MM.1S (cell line): Measurements from ENCODE around the gene BRF1.

Experiments used
- DNase-seq: peaks from one replicate; pipeline ENCODE4 v3.0.0-alpha.2; 2015
- H2AFZ ChIP-seq: fragments of 300-600 bp; sonication (generic); 2 replicates; pipeline ENCODE4 v1.6.0; 2016; ENCODE audit warnings: antibody characterized with exemption, low read length
- H3F3A ChIP-seq: fragments of 300-600 bp; sonication (generic); 2 replicates; pipeline ENCODE4 v1.6.1; 2016; ENCODE audit warnings: mild to moderate bottlenecking, antibody characterized with exemption, low read length, moderate library complexity, mixed read lengths; ENCODE audit not compliant: insufficient read depth
- H3K27ac ChIP-seq: fragments of 300-600 bp; sonication (generic); 2 replicates; pipeline ENCODE4 v1.5.1; 2016; ENCODE audit warnings: mild to moderate bottlenecking, low read length
- H3K27me3 ChIP-seq: fragments of 300-600 bp; sonication (generic); replicated peaks from 2 replicates; pipeline ENCODE4 v1.6.0; 2016; ENCODE audit warnings: low read length; ENCODE audit not compliant: insufficient read depth
- H3K36me3 ChIP-seq: fragments of 300-600 bp; sonication (generic); replicated peaks from 2 replicates; pipeline ENCODE4 v1.6.1; 2016; ENCODE audit warnings: mild to moderate bottlenecking, low read length, mixed read lengths; ENCODE audit not compliant: insufficient read depth
- H3K4me1 ChIP-seq: fragments of 300-600 bp; sonication (generic); 2 replicates; pipeline ENCODE4 v1.6.1; 2016; ENCODE audit warnings: low read length, mixed read lengths
- H3K4me2 ChIP-seq: fragments of 300-600 bp; sonication (generic); 2 replicates; pipeline ENCODE4 v1.6.0; 2016; ENCODE audit warnings: low read depth, low read length
- H3K4me3 ChIP-seq: fragments of 300-600 bp; sonication (generic); 2 replicates; pipeline ENCODE4 v1.5.1; 2016; ENCODE audit warnings: low read length, mixed read lengths
- H3K79me2 ChIP-seq: fragments of 300-600 bp; sonication (generic); 2 replicates; pipeline ENCODE4 v1.6.1; 2016; ENCODE audit warnings: mixed run types, low read length, mixed read lengths
- H3K9ac ChIP-seq: fragments of 300-600 bp; sonication (generic); 2 replicates; pipeline ENCODE4 v1.6.1; 2016; ENCODE audit warnings: low read length, mixed read lengths
- H3K9me2 ChIP-seq: fragments of 300-600 bp; sonication (generic); replicated peaks from 2 replicates; pipeline ENCODE4 v1.6.1; 2016; ENCODE audit warnings: mild to moderate bottlenecking, low read length, mixed read lengths; ENCODE audit not compliant: insufficient read depth
- H3K9me3 ChIP-seq: fragments of 300-600 bp; sonication (generic); replicated peaks from 2 replicates; pipeline ENCODE4 v1.6.1; 2016; ENCODE audit warnings: mild to moderate bottlenecking, low read length, mixed read lengths; ENCODE audit not compliant: insufficient read depth
- H4K20me1 ChIP-seq: fragments of 300-600 bp; sonication (generic); 2 replicates; pipeline ENCODE4 v1.6.1; 2016; ENCODE audit warnings: mild to moderate bottlenecking, low read length, moderate library complexity, mixed read lengths; ENCODE audit not compliant: insufficient read depth
- CTCF ChIP-seq: fragments of 300-600 bp; sonication (generic); IDR thresholded peaks from 2 replicates; pipeline ENCODE4 v1.5.1; 2016; ENCODE audit warnings: antibody characterized with exemption, low read length, mixed read lengths
- EZH2 ChIP-seq: fragments of 300-600 bp; sonication (generic); optimal IDR thresholded peaks from 2 replicates; pipeline ENCODE3; 2017; ENCODE audit warnings: low read depth, mild to moderate bottlenecking, antibody characterized with exemption, low read length, mixed read lengths
- EZH2phosphoT487 ChIP-seq: fragments of 300-600 bp; sonication (generic); IDR thresholded peaks from 2 replicates; pipeline ENCODE4 v1.6.1; 2018; ENCODE audit warnings: antibody characterized with exemption, low read length

The BRF1 gene

DNA sequence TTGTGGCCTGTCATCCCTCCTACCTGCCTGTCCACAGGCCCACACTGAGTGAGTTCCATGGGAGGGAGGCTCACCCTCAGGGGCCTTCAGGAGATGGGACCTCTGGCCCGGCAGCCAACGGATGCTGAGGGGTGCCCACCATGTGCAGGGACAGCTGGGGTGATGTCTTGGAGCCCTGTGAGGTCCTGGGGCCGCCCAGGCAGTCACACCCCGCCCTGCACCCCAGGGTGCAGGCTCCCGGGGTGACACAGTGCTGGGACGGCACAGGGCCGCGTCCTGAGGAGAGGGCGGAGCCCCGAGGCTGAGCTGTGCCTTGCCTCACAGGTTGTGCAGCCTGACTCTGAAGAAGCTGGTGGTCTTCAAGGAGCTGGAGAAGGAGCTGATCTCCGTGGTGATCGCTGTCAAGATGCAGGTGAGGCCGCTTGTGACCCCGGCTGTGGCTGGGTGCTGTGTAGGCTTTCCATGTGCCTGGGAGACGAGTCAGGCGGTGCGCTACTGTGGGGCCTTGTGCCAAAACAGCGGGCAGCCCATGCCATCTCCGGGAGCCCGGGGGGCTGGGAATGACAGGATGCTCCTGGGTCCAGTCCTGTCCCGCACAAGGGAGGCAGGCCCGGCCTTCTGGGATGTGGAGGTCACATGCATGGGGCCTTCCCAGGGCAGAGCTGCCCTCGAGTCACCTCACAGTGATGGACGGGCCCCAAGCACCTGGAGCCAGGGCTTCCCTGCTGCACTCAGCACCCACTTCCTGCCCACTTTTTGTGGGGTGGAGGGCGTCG is 47.6 kb upstream of the BRF1 start:
- no peaks in the 10 kb centered on the region for H3K9me3 ChIP-seq
- no peaks in the 10 kb centered on the region for H3F3A ChIP-seq
- no peak overlapping the region for H3K9ac ChIP-seq
- no peaks in the 10 kb centered on the region for H4K20me1 ChIP-seq
- H3K4me1 ChIP-seq, result no peaks in the 10 kb centered on the region
- H3K27me3 ChIP-seq, result no peaks in the 10 kb centered on the region
- no peaks in the 10 kb centered on the region for H3K9me2 ChIP-seq
- H2AFZ ChIP-seq, result no peak overlapping the region
- TF ChIP-seq EZH2phosphoT487 (no peak), CTCF (no peak), EZH2 (no peak)
- no peak overlapping the region for H3K4me3 ChIP-seq
- no peak for DNase-seq
- H3K36me3 ChIP-seq, result no peaks in the 10 kb centered on the region
- H3K79me2 ChIP-seq, result no peaks in the 10 kb centered on the region
- H3K27ac ChIP-seq, result no peak overlapping the region
- H3K4me2 ChIP-seq, result no peak overlapping the region

DNA sequence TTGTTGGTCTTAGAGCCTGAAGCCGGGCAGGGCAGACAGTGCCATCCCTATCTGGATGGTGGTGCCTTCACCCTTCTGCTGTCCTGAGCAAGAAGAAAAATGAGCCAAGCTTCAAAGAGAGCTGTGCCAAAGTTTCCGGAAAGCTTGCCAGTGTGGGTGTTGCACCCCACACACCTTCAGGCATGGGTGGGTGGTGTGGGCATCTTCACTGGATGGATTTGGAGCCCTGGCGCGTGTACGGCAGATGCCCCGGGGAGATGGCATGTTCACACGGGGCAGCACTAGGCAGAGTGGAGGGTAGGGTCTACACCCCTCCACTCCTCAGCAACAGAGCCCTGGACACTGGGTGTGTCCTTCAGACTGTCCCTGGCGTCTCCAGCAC is 46.8 kb upstream of the BRF1 start:
- H3K4me3 ChIP-seq, result no peak overlapping the region
- no peaks in the 10 kb centered on the region for H3K79me2 ChIP-seq
- no peak overlapping the region for H2AFZ ChIP-seq
- TF ChIP-seq EZH2phosphoT487 (no peak), CTCF (no peak), EZH2 (no peak)
- no peaks in the 10 kb centered on the region for H3K9me3 ChIP-seq
- no peak overlapping the region for H3K4me2 ChIP-seq
- H3K9me2 ChIP-seq, result no peaks in the 10 kb centered on the region
- H3K4me1 ChIP-seq, result no peaks in the 10 kb centered on the region
- H3K9ac ChIP-seq, result no peak overlapping the region
- H3K27ac ChIP-seq, result no peak overlapping the region
- DNase-seq, result no peak
- H3K36me3 ChIP-seq, result no peaks in the 10 kb centered on the region
- H4K20me1 ChIP-seq, result no peaks in the 10 kb centered on the region
- H3F3A ChIP-seq, result no peaks in the 10 kb centered on the region
- no peaks in the 10 kb centered on the region for H3K27me3 ChIP-seq

- Histone ChIP-seq H3K4me3 (no peak overlapping the region), H3K9me2 (no peaks in the 10 kb centered on the region), H3K4me1 (no peaks in the 10 kb centered on the region), H3F3A (no peaks in the 10 kb centered on the region), H3K9ac (no peak overlapping the region), H3K4me2 (no peak overlapping the region), H3K27me3 (no peaks in the 10 kb centered on the region), H2AFZ (no peak overlapping the region), H3K36me3 (no peaks in the 10 kb centered on the region), H4K20me1 (no peaks in the 10 kb centered on the region), H3K9me3 (no peaks in the 10 kb centered on the region), H3K27ac (no peak overlapping the region), H3K79me2 (no peaks in the 10 kb centered on the region)
- TF ChIP-seq CTCF (no peak), EZH2phosphoT487 (no peak), EZH2 (no peak)
- no peak for DNase-seq
These were observed 46.2 kb upstream of the BRF1 start for GRCh38 chr14:105346876-105347586.
